ENCODE results near the gene NINL. TPM values are rescaled to one million over a fixed set of nuclear protein-coding genes. Genes with fewer than 3 reads are reported as not detected.
"Not testable (repeated sequence)": the region's sequence is repeated elsewhere in the genome, so short reads cannot be mapped to it uniquely, and the experiment has no call there.

Gene NINL
- total RNA-seq, result 1 to 10 TPM; 3.4 to 4.0 TPM
- polyA plus RNA-seq, result under 1 TPM in 1 of 2 donors, not detected in 1; 0.36 TPM

DNA sequence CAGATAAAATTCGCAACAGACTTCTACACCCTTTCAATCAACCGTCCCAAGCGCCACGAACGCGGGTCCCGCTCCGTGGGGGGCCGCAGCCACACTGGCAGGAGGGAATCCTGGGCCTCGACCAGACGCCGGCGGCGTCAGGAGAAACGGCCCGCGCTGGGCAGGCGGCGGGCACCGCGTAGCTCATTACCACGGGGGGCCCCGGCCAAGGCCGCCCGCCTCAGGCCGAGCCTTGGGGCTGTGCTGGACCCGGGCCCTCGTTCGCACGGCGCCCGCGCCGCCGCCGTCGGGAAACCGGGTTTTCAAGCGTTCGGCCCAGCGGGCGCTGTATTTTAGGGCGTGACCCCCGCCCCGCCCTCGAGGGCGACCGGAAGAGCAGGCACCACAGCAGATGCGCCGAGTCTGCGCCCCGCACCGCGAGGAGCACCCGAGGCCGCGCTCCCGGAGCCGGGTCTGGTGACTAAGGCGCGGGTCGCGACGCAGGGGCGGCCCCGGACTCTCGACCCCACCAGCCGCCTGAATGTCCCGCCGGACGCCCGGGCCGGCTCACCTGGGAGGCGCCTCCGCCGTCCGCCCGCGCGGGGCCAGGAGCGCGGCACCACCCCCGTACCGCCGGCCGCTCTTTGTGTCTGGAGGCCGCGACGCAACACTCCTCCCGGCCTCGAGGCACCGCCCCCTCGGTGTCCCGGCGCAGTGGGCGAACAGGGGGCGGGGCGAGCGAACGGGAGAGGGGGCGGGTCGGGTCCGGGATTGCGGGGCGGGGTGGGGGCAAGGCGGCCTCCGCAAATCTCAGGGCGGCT is at the start of gene NINL:
Gene NINL (minus strand): TSS at position 627 of the 800 bp plus-strand sequence. CDS start 58,944 bp downstream, outside the sequence.
- H3K4me3 ChIP-seq (ENCODE audit: low read length in 2 of 2), result peak within 1 kb of the TSS in 1 of 2 donors; percentile 47
- Mint-ChIP-seq H3K4me1 (peaks cover 3 to 11% (median 8%) of the 10 kb centered on the region in 4 donors), H3K9me3 (no peaks in the 10 kb centered on the region), H3K36me3 (no peaks in the 10 kb centered on the region), H3K27me3 (peaks cover 0 to 3% of the 10 kb centered on the region in 2 donors), H3K27ac (peak within 1 kb of the TSS in 5 of 7 donors; percentile 30 to 85 (median 51)), H3K4me3 (peak within 1 kb of the TSS; percentile 59 to 85 (median 72))
- no peak within 1 kb of the TSS for H3K27ac ChIP-seq (ENCODE audit: low read depth, low read length)
- peaks cover 5% of the 10 kb centered on the region for H3K4me1 ChIP-seq (ENCODE audit: insufficient read depth, low read length)
- POLR2A ChIA-PET (ENCODE audit: partially characterized antibody), result no interaction called here
- no peaks in the 10 kb centered on the region for H3K9me3 ChIP-seq (ENCODE audit: control insufficient read depth in 1 of 2, low read length in 2 of 2)
- CTCF ChIA-PET (ENCODE audit: partially characterized antibody), result no interaction called here
- intact Hi-C loops (cut with micrococcal nuclease), result loop anchor here (1.0 kb wide), 1 partner anchor 38 kb away; no protein-coding TSS in a partner anchor
- peak; percentile 26 to 50 (median 44) for DNase-seq
- H3K36me3 ChIP-seq (ENCODE audit: insufficient read depth, low read length), result no peaks in the 10 kb centered on the region
- no peaks in the 10 kb centered on the region for H3K27me3 ChIP-seq (ENCODE audit: insufficient read depth, low read length)

GRCh38 chr20:25632940-25633790 is 47.8 kb upstream of the NINL start:
- H3K4me1 Mint-ChIP-seq, result peaks cover 0 to 2% (median under 1%) of the 10 kb centered on the region in 4 donors
- H3K9me3 Mint-ChIP-seq, result peaks cover 0 to 13% (median 5%) of the 10 kb centered on the region in 8 donors
- peaks cover 20 to 34% of the 10 kb centered on the region in 2 donors for H3K36me3 Mint-ChIP-seq
- H3K9me3 ChIP-seq (ENCODE audit: control insufficient read depth in 1 of 2, low read length in 2 of 2), result no peaks in the 10 kb centered on the region
- no peaks in the 10 kb centered on the region for H3K27me3 ChIP-seq (ENCODE audit: insufficient read depth, low read length)
- no peaks in the 10 kb centered on the region for H3K27me3 Mint-ChIP-seq
- intact Hi-C loops (cut with micrococcal nuclease), result no loop called here
- no peaks in the 10 kb centered on the region for H3K4me1 ChIP-seq (ENCODE audit: insufficient read depth, low read length)
- H3K27ac ChIP-seq (ENCODE audit: low read depth, low read length), result no peak overlapping the region
- no peak for DNase-seq
- H3K36me3 ChIP-seq (ENCODE audit: insufficient read depth, low read length), result no peaks in the 10 kb centered on the region
- no peak overlapping the region for H3K27ac Mint-ChIP-seq
- H3K4me3 ChIP-seq (ENCODE audit: low read length in 2 of 2), result no peak overlapping the region
- no peak overlapping the region for H3K4me3 Mint-ChIP-seq
- CTCF ChIA-PET (ENCODE audit: partially characterized antibody), result no interaction called here
- POLR2A ChIA-PET (ENCODE audit: partially characterized antibody), result no interaction called here

- H3K9me3 Mint-ChIP-seq; H3K4me1 ChIP-seq (ENCODE audit: insufficient read depth, low read length); CTCF ChIA-PET (ENCODE audit: partially characterized antibody); DNase-seq; H3K4me1 Mint-ChIP-seq; intact Hi-C loops (cut with micrococcal nuclease); H3K27ac Mint-ChIP-seq; H3K27ac ChIP-seq (ENCODE audit: low read depth, low read length); H3K9me3 ChIP-seq (ENCODE audit: control insufficient read depth in 1 of 2, low read length in 2 of 2); H3K27me3 Mint-ChIP-seq; H3K27me3 ChIP-seq (ENCODE audit: insufficient read depth, low read length); H3K4me3 ChIP-seq (ENCODE audit: low read length in 2 of 2); H3K4me3 Mint-ChIP-seq; H3K36me3 ChIP-seq (ENCODE audit: insufficient read depth, low read length); POLR2A ChIA-PET (ENCODE audit: partially characterized antibody): not testable (repeated sequence)
- peaks cover 9 to 15% of the 10 kb centered on the region in 2 donors for H3K36me3 Mint-ChIP-seq
Observed at GRCh38 chr20:25630615-25631014, 45.3 kb upstream of the NINL start.

DNA sequence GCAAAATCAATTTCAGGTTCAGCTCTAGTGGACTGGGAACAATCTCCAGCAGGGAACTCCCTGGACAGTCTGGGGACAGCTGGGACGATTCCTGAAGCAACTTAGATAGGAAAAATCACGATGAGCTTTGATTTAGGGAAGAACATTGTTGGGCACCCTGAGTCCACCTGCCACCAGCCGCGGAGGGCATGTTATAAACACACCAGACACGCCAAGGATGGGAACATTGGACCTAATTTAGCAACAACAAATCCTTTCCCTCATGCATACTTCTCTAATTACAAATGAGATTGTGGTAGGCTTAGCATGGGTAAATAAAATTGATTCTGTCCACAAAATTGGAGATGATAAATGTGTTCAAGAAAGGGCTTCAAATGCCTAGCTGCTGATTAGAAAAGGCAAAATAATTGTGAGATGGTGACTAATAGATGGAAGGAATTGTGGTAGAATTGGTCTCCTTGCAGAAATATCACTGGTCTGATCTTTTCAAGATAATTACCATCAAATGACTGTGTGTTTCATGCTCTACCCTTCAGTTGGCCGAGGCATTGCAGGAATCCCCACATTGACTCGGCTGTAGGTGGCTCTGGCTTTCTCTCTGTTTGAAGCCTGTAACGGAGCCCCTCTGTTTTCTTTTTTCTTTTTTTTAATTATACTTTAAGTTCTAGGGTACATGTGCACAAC is 44.6 kb upstream of the NINL start:
- intact Hi-C loops (cut with micrococcal nuclease), result no loop called here
- H3K9me3 ChIP-seq (ENCODE audit: control insufficient read depth in 1 of 2, low read length in 2 of 2), result no peaks in the 10 kb centered on the region
- H3K27ac ChIP-seq (ENCODE audit: low read depth, low read length), result no peak overlapping the region
- Mint-ChIP-seq H3K27ac (no peak overlapping the region), H3K36me3 (peaks cover 4 to 8% of the 10 kb centered on the region in 2 donors), H3K4me3 (no peak overlapping the region), H3K4me1 (peaks cover 0 to 2% (median under 1%) of the 10 kb centered on the region in 4 donors), H3K27me3 (no peaks in the 10 kb centered on the region), H3K9me3 (peaks cover 0 to 6% (median 2%) of the 10 kb centered on the region in 8 donors)
- ChIA-PET POLR2A (ENCODE audit: partially characterized antibody) (no interaction called here), CTCF (ENCODE audit: partially characterized antibody) (interaction anchor here (0.6 kb wide), 1 partner anchor 10 kb away, joined by 3 read pairs; no protein-coding TSS in a partner anchor)
- no peaks in the 10 kb centered on the region for H3K4me1 ChIP-seq (ENCODE audit: insufficient read depth, low read length)
- no peaks in the 10 kb centered on the region for H3K36me3 ChIP-seq (ENCODE audit: insufficient read depth, low read length)
- no peaks in the 10 kb centered on the region for H3K27me3 ChIP-seq (ENCODE audit: insufficient read depth, low read length)
- H3K4me3 ChIP-seq (ENCODE audit: low read length in 2 of 2), result no peak overlapping the region
- DNase-seq, result no peak

DNA sequence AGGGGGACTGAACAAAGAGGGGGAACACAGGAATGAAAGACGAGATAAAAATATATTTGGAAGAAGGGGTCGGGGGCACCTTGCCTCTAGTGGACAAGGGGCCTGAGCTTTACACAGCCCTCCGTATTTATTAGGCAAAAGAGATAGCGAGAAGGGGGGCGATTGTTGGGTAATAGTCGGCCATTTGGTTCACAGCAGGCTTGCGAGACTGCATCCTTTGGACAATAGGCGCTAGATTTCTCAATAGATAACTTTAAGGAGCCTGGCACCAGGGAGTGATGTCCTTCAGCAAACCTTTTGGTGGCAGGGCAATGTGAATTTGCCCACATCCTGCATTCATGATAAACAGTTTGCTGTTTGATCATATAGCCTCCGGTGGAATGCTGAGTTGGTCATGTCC is 41.4 kb upstream of the NINL start:
- no peaks in the 10 kb centered on the region for H3K27me3 ChIP-seq (ENCODE audit: insufficient read depth, low read length)
- peaks cover 0 to 6% (median under 1%) of the 10 kb centered on the region in 8 donors for H3K9me3 Mint-ChIP-seq
- no peak overlapping the region for H3K4me3 ChIP-seq (ENCODE audit: low read length in 2 of 2)
- no peak overlapping the region for H3K27ac Mint-ChIP-seq
- POLR2A ChIA-PET (ENCODE audit: partially characterized antibody), result no interaction called here
- intact Hi-C loops (cut with micrococcal nuclease), result no loop called here
- H3K27me3 Mint-ChIP-seq, result no peaks in the 10 kb centered on the region
- H3K4me1 ChIP-seq (ENCODE audit: insufficient read depth, low read length), result peaks cover 16% of the 10 kb centered on the region
- peaks cover 0 to 5% of the 10 kb centered on the region in 2 donors for H3K36me3 Mint-ChIP-seq
- peaks cover 14 to 24% (median 18%) of the 10 kb centered on the region in 4 donors for H3K4me1 Mint-ChIP-seq
- H3K27ac ChIP-seq (ENCODE audit: low read depth, low read length), result no peak overlapping the region
- no peaks in the 10 kb centered on the region for H3K36me3 ChIP-seq (ENCODE audit: insufficient read depth, low read length)
- H3K4me3 Mint-ChIP-seq, result no peak overlapping the region
- CTCF ChIA-PET (ENCODE audit: partially characterized antibody), result interaction anchor here (1.0 kb wide), 1 partner anchor 17 kb away, joined by 4 read pairs; no protein-coding TSS in a partner anchor
- DNase-seq, result no peak
- no peaks in the 10 kb centered on the region for H3K9me3 ChIP-seq (ENCODE audit: control insufficient read depth in 1 of 2, low read length in 2 of 2)

DNA sequence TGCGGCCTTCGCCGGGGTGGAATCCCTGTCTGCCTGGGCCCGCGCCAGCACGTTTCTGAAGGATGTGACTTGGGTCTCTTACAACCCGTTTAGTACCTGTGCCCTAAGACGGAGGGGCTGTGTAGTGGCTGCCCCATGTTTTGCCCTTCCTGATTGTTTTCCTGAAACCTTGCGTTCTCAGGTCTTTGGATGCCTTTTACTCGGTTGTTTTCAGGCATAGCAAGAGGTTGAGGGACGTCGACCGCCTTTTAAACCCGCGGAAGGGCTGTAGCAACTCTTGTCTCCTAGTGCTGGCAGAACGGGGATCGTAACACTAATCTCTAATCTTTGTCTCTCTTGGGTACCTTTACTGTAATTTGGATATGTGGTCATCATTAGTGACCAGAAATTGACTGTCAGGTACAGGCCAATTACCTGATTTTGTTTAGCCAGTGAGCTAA is 39.2 kb upstream of the NINL start:
- Mint-ChIP-seq H3K27ac (peak overlapping the region; percentile 78 to 97 (median 92)), H3K36me3 (peaks cover 0 to 5% of the 10 kb centered on the region in 2 donors), H3K9me3 (peaks cover 0 to 4% (median 0%) of the 10 kb centered on the region in 8 donors), H3K4me3 (peak overlapping the region; percentile 92 to 97 (median 96)), H3K4me1 (peaks cover 14 to 25% (median 17%) of the 10 kb centered on the region in 4 donors), H3K27me3 (no peaks in the 10 kb centered on the region)
- CTCF ChIA-PET (ENCODE audit: partially characterized antibody), result no interaction called here
- intact Hi-C loops (cut with micrococcal nuclease), result loop anchor here (2.0 to 5.0 kb wide), 2 partner anchors 217 to 234 kb away; partner anchors contain the start of genes ABHD12 and GINS1
- peak overlapping the region; percentile 50 for H3K27ac ChIP-seq (ENCODE audit: low read depth, low read length)
- peaks cover 16% of the 10 kb centered on the region for H3K4me1 ChIP-seq (ENCODE audit: insufficient read depth, low read length)
- no peaks in the 10 kb centered on the region for H3K9me3 ChIP-seq (ENCODE audit: control insufficient read depth in 1 of 2, low read length in 2 of 2)
- H3K4me3 ChIP-seq (ENCODE audit: low read length in 2 of 2), result peak overlapping the region; percentile 56 to 73
- POLR2A ChIA-PET (ENCODE audit: partially characterized antibody), result no interaction called here
- no peaks in the 10 kb centered on the region for H3K36me3 ChIP-seq (ENCODE audit: insufficient read depth, low read length)
- DNase-seq, result no peak
- no peaks in the 10 kb centered on the region for H3K27me3 ChIP-seq (ENCODE audit: insufficient read depth, low read length)
